Lower lobe of right lung (tissue), 2 donors: Measurements from ENCODE around the gene RNF144B. TPM values are rescaled to one million over a fixed set of nuclear protein-coding genes. Genes with fewer than 3 reads are reported as not detected.

Experiments used
- ATAC-seq, 2 donors: fragments of 200-7000 bp; cut with Tn5 transposase; one replicate each; pipeline ENCODE4 v1.9.1; 2020 to 2022; ENCODE audit warnings: mild to moderate bottlenecking in 2 of 2, moderate library complexity in 2 of 2
- DNase-seq: peaks from one replicate; pipeline ENCODE4 v3.0.0-alpha.2; 2020
- H3K27ac ChIP-seq: fragments of 200-600 bp; one replicate; pipeline ENCODE4 v1.8.0; 2022
- H3K27me3 ChIP-seq: fragments of 200-600 bp; one replicate; pipeline ENCODE4 v1.8.0; 2022; ENCODE audit warnings: low read depth
- H3K36me3 ChIP-seq: fragments of 200-600 bp; one replicate; pipeline ENCODE4 v1.8.0; 2022; ENCODE audit warnings: mild to moderate bottlenecking
- H3K4me1 ChIP-seq: fragments of 200-600 bp; one replicate; pipeline ENCODE4 v1.8.0; 2022
- H3K4me3 ChIP-seq: fragments of 200-600 bp; one replicate; pipeline ENCODE4 v1.8.0; 2022; ENCODE audit warnings: mild to moderate bottlenecking
- H3K9me3 ChIP-seq: fragments of 200-600 bp; one replicate; pipeline ENCODE4 v1.8.0; 2022
- intact Hi-C: fragments of 100-400 bp; cut with DNase I; formaldehyde crosslinking; loops from one replicate; pipeline ENCODE4 v1.11.0; 2022
- total RNA-seq: library from RNA; stranded (reverse); fragmentation: NEBNext Ultra II Directional; extraction: Animal tissue kit (Norgen Biotek cat#: 25700); gene quantifications from one replicate; pipeline ENCODE4 v1.2.1, GENCODE V29; 2021
- TF ChIP-seq, protein P1 (sequence below): fragments of 200-600 bp; IDR thresholded peaks from one replicate; pipeline ENCODE4 v1.8.0; 2022; ENCODE audit warnings: antibody characterized with exemption, mild to moderate bottlenecking
- donor health status: DM: no; HTN: yes; CAD: no; lungs with severe emphysema.

Gene RNF144B
- total RNA-seq, 1 donor from 2014 or later: 109 TPM

DNA sequence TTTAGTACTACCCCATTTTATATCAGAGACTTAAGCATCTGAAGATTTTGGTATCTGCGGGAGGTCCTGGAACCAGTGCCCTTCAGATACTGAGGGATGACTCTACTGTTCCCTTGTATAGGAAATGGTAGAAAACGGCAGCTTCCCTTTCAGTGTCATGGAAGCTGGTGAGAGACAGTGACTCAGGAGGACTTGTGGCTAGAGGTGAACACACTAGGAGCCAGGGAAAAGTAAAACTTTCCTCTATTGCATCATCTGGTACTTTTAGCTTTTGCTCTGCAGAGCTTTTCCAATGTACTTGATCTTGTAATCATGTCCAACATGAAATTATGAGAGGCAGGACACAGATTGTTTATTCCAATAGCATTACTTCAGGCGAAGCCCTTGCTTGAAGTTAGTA is 45.0 kb downstream of the RNF144B start:
- ATAC-seq (peak; percentile 49 to 72), DNase-seq (no peak)
- intact Hi-C loops: no loop called here
- no peaks in the 10 kb centered on the region for H3K27me3 ChIP-seq
- H3K27ac ChIP-seq: peak overlapping the region; percentile 50
- H3K9me3 ChIP-seq: no peaks in the 10 kb centered on the region
- H3K36me3 ChIP-seq: peaks cover 22% of the 10 kb centered on the region
- H3K4me1 ChIP-seq: peaks cover 51% of the 10 kb centered on the region
- TF ChIP-seq, protein P1, sequence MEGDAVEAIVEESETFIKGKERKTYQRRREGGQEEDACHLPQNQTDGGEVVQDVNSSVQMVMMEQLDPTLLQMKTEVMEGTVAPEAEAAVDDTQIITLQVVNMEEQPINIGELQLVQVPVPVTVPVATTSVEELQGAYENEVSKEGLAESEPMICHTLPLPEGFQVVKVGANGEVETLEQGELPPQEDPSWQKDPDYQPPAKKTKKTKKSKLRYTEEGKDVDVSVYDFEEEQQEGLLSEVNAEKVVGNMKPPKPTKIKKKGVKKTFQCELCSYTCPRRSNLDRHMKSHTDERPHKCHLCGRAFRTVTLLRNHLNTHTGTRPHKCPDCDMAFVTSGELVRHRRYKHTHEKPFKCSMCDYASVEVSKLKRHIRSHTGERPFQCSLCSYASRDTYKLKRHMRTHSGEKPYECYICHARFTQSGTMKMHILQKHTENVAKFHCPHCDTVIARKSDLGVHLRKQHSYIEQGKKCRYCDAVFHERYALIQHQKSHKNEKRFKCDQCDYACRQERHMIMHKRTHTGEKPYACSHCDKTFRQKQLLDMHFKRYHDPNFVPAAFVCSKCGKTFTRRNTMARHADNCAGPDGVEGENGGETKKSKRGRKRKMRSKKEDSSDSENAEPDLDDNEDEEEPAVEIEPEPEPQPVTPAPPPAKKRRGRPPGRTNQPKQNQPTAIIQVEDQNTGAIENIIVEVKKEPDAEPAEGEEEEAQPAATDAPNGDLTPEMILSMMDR: no peak
- H3K4me3 ChIP-seq: no peak overlapping the region

DNA sequence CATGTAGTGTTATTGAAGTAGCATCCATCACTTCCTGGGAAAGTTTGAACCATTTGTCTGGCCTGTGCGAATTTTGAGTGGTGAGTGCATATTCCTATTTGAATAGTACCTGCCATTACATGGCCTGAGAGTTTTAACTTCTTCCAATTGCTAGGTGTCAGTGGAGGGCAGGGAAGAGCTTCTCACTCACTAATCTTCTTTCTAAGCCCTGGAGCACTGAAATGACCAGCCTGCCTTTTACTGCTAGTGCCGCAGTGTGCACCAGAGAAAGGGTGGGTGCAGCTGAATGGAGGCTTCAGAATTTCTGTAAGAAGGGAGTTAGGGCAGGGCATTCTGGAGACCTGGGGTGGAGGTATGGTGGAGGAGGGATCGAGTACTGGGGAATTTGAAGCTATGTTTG is 45.5 kb downstream of the RNF144B start:
- Histone ChIP-seq H3K27me3 (no peaks in the 10 kb centered on the region), H3K27ac (peak overlapping the region; percentile 50)

DNA sequence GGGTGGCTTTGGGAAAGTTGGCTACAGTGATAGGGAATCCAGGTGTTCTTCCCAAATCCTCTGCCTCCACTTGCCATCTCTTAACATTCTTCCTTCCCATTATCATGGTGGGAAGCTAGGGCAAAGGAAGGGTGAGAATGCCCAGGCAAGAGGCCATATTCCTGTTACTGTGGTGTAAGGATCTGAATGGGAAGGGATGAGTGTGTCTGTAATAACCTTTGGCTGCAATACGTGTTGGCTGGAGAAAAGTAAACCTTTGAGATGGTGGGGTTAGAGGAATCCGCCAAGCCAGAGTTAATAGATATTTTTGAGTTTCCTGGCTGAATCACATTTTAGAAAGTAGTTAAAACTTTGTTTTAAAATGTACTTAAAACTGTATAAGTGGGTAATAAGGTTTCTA is 45.9 kb downstream of the RNF144B start:
- intact Hi-C loops: no loop called here
- H3K9me3 ChIP-seq: no peaks in the 10 kb centered on the region
- H3K4me1 ChIP-seq: peaks cover 48% of the 10 kb centered on the region
- H3K36me3 ChIP-seq: peaks cover 14% of the 10 kb centered on the region
- no peak for DNase-seq
- peak overlapping the region; percentile 50 for H3K27ac ChIP-seq
- H3K27me3 ChIP-seq: no peaks in the 10 kb centered on the region
- no peak for ATAC-seq
- TF ChIP-seq, protein P1: no peak
- H3K4me3 ChIP-seq: no peak overlapping the region

More for the DNA sequence above, 45.5 kb downstream of the RNF144B start:
- no peak overlapping the region for H3K4me3 ChIP-seq
- ATAC-seq (no peak), DNase-seq (no peak)
- peaks cover 19% of the 10 kb centered on the region for H3K36me3 ChIP-seq
- intact Hi-C loops: no loop called here
- H3K9me3 ChIP-seq: no peaks in the 10 kb centered on the region
- TF ChIP-seq, protein P1: no peak
- H3K4me1 ChIP-seq: peaks cover 50% of the 10 kb centered on the region

DNA sequence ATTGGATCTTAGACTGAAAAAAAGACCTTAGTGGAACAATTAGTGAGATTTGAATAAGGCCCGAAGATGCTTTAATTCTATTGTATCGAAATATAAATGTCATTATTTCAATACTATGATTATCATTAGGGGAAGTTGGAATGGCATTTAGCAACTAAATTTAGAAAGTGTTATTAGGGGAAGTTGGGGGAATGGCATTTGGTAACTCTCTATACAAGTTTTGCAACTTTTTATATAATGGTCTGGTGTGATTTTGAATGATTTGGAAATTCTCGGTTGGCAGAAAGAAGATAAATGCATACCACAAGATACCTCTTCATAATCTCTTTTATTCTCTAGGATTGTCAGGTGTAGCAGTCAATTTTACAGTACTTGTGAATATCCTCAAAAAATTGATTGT is 49.2 kb downstream of the RNF144B start:
- no peak overlapping the region for H3K27ac ChIP-seq
- H3K4me1 ChIP-seq: peaks cover 48% of the 10 kb centered on the region
- no peaks in the 10 kb centered on the region for H3K27me3 ChIP-seq
- no peaks in the 10 kb centered on the region for H3K9me3 ChIP-seq
- intact Hi-C loops: no loop called here
- no peak for ATAC-seq
- no peak overlapping the region for H3K4me3 ChIP-seq
- H3K36me3 ChIP-seq: no peaks in the 10 kb centered on the region
- DNase-seq: no peak
- TF ChIP-seq, protein P1: no peak

DNA sequence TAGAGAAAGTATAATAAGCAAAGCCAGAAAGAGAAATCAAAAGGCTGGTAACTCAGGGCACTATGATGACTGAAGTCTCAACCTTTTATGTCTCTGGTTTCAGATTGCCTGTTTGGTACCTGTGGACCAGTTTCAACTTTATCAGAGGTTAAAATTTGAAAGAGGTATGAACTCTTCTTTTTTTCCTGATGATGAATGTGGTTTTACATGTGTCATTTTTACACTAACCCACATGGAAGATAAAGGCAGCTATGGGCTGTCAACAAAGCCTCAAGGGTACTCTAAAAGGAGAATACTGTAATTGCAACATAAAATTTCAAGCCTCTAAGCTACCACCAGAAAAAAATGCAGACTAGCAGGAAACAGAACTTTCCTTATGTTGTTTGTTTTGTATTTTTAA is 52.4 kb downstream of the RNF144B start:
- intact Hi-C loops: no loop called here
- no peaks in the 10 kb centered on the region for H3K36me3 ChIP-seq
- ATAC-seq (peak; percentile 48 to 52), DNase-seq (no peak)
- TF ChIP-seq, protein P1: no peak
- H3K9me3 ChIP-seq: no peaks in the 10 kb centered on the region
- no peak overlapping the region for H3K27ac ChIP-seq
- no peak overlapping the region for H3K4me3 ChIP-seq
- no peaks in the 10 kb centered on the region for H3K27me3 ChIP-seq
- H3K4me1 ChIP-seq: peaks cover 44% of the 10 kb centered on the region
